ENCODE data around the gene C1QTNF4.

The C1QTNF4 gene

DNA sequence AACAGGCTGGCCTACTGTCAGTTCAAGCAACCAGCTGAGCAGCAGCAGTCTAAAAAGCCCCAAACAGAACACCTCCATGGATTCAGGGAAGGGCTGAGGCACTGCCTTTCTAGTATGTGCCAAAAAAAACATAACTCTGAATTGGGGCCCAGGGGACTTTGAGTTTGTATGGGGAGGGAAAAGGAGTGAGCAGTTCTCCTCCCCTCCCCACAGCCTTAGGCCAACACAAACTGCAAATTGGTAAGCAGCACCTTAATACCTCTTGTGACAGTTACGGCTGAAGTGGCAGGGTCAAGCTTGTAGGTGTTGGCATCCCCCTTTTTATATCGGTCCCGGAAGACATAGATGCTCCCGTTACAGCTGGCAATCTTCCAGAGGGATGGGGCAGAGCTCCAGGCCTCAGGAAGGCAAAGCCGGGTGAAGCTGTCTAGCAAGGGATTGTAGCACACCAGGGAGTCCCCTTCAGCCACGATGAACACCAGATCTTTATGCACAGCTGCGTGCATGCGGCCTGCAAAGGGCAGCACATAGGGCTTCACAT lies 21.4 kb downstream of the C1QTNF4 start:
- ATAC-seq (ENCODE audit: insufficient read depth, low read depth) (no peak; the same call in 2 of the 3 replicates), DNase-seq (no peak)
- no peak overlapping the region for H3K4me2 ChIP-seq (ENCODE audit: insufficient read depth, low read length)
- H3K36me3 ChIP-seq (ENCODE audit: insufficient read depth, low read length) = peaks cover 86% of the 10 kb centered on the region
- peaks cover 13% of the 10 kb centered on the region; the same call in 1 of the 2 replicates for H4K20me1 ChIP-seq (ENCODE audit: insufficient read depth, low read length)
- H3K27ac ChIP-seq (ENCODE audit: low read length) = no peak overlapping the region
- TF ChIP-seq, protein P1, sequence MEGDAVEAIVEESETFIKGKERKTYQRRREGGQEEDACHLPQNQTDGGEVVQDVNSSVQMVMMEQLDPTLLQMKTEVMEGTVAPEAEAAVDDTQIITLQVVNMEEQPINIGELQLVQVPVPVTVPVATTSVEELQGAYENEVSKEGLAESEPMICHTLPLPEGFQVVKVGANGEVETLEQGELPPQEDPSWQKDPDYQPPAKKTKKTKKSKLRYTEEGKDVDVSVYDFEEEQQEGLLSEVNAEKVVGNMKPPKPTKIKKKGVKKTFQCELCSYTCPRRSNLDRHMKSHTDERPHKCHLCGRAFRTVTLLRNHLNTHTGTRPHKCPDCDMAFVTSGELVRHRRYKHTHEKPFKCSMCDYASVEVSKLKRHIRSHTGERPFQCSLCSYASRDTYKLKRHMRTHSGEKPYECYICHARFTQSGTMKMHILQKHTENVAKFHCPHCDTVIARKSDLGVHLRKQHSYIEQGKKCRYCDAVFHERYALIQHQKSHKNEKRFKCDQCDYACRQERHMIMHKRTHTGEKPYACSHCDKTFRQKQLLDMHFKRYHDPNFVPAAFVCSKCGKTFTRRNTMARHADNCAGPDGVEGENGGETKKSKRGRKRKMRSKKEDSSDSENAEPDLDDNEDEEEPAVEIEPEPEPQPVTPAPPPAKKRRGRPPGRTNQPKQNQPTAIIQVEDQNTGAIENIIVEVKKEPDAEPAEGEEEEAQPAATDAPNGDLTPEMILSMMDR (IDR thresholded peaks at IDR 0.05; ENCODE audit: borderline replicate concordance, extremely low read depth, low read length, poor library complexity, severe bottlenecking) = no peak
- TF ChIP-seq EZH2 (IDR thresholded peaks at IDR 0.05; ENCODE audit: borderline replicate concordance, low read depth, low read length, severe bottlenecking) = no peak
- H3K27me3 ChIP-seq (ENCODE audit: insufficient read depth, low read length, poor library complexity) = no peaks in the 10 kb centered on the region
- no peak overlapping the region for H3K4me3 ChIP-seq (ENCODE audit: low read depth in 1 of 2, low read length in 2 of 2)
- no peak overlapping the region for H3K9ac ChIP-seq (ENCODE audit: low read depth, low read length)
- peaks cover 14% of the 10 kb centered on the region for H3K4me1 ChIP-seq (ENCODE audit: insufficient read depth, low read length)
- H2AFZ ChIP-seq (ENCODE audit: low read depth, low read length) = no peak overlapping the region
- H3K9me3 ChIP-seq (ENCODE audit: insufficient read depth, low read length, severe bottlenecking) = no peaks in the 10 kb centered on the region
- peaks cover 76% of the 10 kb centered on the region for H3K79me2 ChIP-seq (ENCODE audit: insufficient read depth, low read length)

DNA sequence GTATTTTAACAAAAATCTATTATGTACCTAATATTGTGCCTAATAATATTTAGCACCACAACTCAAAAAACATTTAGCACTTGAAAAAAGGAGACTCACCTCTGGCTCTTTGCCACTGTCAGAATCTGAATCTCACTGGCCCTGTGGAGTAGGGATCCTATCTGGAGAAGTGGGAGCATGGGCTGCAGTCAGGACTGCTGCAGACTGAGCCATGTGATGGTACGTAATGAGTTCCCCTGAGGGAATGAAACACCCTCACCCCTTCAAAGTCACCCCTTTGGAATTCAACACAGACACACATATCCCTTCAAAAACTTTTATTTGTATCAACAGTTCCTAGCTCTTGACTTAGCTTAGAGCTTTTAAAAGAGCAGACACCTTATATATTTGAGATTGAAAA lies 22.3 kb downstream of the C1QTNF4 start:
- H2AFZ ChIP-seq (ENCODE audit: low read depth, low read length) = no peak overlapping the region
- no peak overlapping the region for H3K9ac ChIP-seq (ENCODE audit: low read depth, low read length)
- H3K79me2 ChIP-seq (ENCODE audit: insufficient read depth, low read length) = peaks cover 76% of the 10 kb centered on the region
- peaks cover 13% of the 10 kb centered on the region; the same call in 1 of the 2 replicates for H4K20me1 ChIP-seq (ENCODE audit: insufficient read depth, low read length)
- H3K36me3 ChIP-seq (ENCODE audit: insufficient read depth, low read length) = peaks cover 77% of the 10 kb centered on the region
- TF ChIP-seq, protein P1 (IDR thresholded peaks at IDR 0.05; ENCODE audit: borderline replicate concordance, extremely low read depth, low read length, poor library complexity, severe bottlenecking) = no peak
- no peak for TF ChIP-seq EZH2 (IDR thresholded peaks at IDR 0.05; ENCODE audit: borderline replicate concordance, low read depth, low read length, severe bottlenecking)
- DNase-seq = no peak
- no peak for ATAC-seq (ENCODE audit: insufficient read depth, low read depth)
- no peaks in the 10 kb centered on the region for H3K27me3 ChIP-seq (ENCODE audit: insufficient read depth, low read length, poor library complexity)
- no peak overlapping the region for H3K4me2 ChIP-seq (ENCODE audit: insufficient read depth, low read length)
- H3K4me1 ChIP-seq (ENCODE audit: insufficient read depth, low read length) = peaks cover 14% of the 10 kb centered on the region
- no peak overlapping the region for H3K27ac ChIP-seq (ENCODE audit: low read length)
- no peaks in the 10 kb centered on the region for H3K9me3 ChIP-seq (ENCODE audit: insufficient read depth, low read length, severe bottlenecking)
- no peak overlapping the region for H3K4me3 ChIP-seq (ENCODE audit: low read depth in 1 of 2, low read length in 2 of 2)

DNA sequence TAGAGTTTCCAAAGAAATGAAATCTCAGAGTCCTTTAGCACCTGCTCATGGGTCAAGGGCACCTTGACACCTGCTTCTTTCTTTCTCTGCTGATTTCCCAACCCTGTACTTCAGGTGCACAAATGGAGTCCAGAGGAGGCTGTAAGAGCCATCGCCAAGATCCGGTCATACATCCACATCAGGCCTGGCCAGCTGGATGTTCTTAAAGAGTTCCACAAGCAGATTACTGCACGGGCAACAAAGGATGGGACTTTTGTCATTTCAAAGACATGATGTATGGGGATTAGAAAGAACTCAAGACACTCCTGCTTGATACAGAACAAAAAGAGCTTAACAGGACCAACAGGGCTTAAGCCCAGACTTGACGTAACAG lies 22.9 kb downstream of the C1QTNF4 start:
- no peak overlapping the region for H3K4me3 ChIP-seq (ENCODE audit: low read depth in 1 of 2, low read length in 2 of 2)
- H3K36me3 ChIP-seq (ENCODE audit: insufficient read depth, low read length) = peaks cover 74% of the 10 kb centered on the region
- H2AFZ ChIP-seq (ENCODE audit: low read depth, low read length) = no peak overlapping the region
- H3K4me1 ChIP-seq (ENCODE audit: insufficient read depth, low read length) = peaks cover 17% of the 10 kb centered on the region
- no peak for ATAC-seq (ENCODE audit: insufficient read depth, low read depth)
- H3K27ac ChIP-seq (ENCODE audit: low read length) = no peak overlapping the region
- peaks cover 13% of the 10 kb centered on the region; the same call in 1 of the 2 replicates for H4K20me1 ChIP-seq (ENCODE audit: insufficient read depth, low read length)
- no peaks in the 10 kb centered on the region for H3K9me3 ChIP-seq (ENCODE audit: insufficient read depth, low read length, severe bottlenecking)
- TF ChIP-seq EZH2 (IDR thresholded peaks at IDR 0.05; ENCODE audit: borderline replicate concordance, low read depth, low read length, severe bottlenecking) = no peak
- TF ChIP-seq, protein P1 (IDR thresholded peaks at IDR 0.05; ENCODE audit: borderline replicate concordance, extremely low read depth, low read length, poor library complexity, severe bottlenecking) = no peak
- no peak overlapping the region for H3K9ac ChIP-seq (ENCODE audit: low read depth, low read length)
- no peaks in the 10 kb centered on the region for H3K27me3 ChIP-seq (ENCODE audit: insufficient read depth, low read length, poor library complexity)
- no peak for DNase-seq
- no peak overlapping the region for H3K4me2 ChIP-seq (ENCODE audit: insufficient read depth, low read length)
- H3K79me2 ChIP-seq (ENCODE audit: insufficient read depth, low read length) = peaks cover 77% of the 10 kb centered on the region
